HEK293 (cell line): ENCODE results near the gene ATXN10.

Experiments
- MEIS1 ChIP-seq: sonication (generic); formaldehyde crosslinking; IDR thresholded peaks from 2 replicates; pipeline ENCODE4 v1.8.1; 2022; ENCODE audit warnings: missing genetic modification reagents, mild to moderate bottlenecking, borderline replicate concordance
- OSR2 ChIP-seq: fragments of 450-650 bp; formaldehyde crosslinking; IDR thresholded peaks from 2 replicates; pipeline ENCODE4 v1.5.1; 2016; ENCODE audit warnings: missing biosample characterization, missing genetic modification characterization
- SALL2 ChIP-seq: fragments of 450-650 bp; formaldehyde crosslinking; IDR thresholded peaks from 2 replicates; pipeline ENCODE4 v1.5.0; 2017; ENCODE audit warnings: missing biosample characterization, mild to moderate bottlenecking, missing genetic modification characterization, borderline replicate concordance
- TCF7L2 ChIP-seq: IDR thresholded peaks from 2 replicates; pipeline ENCODE4 v1.6.1; 2011; ENCODE audit warnings: low read depth, mild to moderate bottlenecking, inconsistent platforms, low read length, moderate library complexity, borderline replicate concordance
- ZBTB10 ChIP-seq: fragments of 450-650 bp; formaldehyde crosslinking; IDR thresholded peaks from 2 replicates; pipeline ENCODE4 v1.5.1; 2016; ENCODE audit warnings: missing biosample characterization, missing genetic modification characterization
- ZBTB21 ChIP-seq: fragments of 450-650 bp; formaldehyde crosslinking; IDR thresholded peaks from 2 replicates; pipeline ENCODE4 v1.5.1; 2017; ENCODE audit warnings: missing biosample characterization, missing genetic modification characterization
- ZBTB26 ChIP-seq: fragments of 450-650 bp; formaldehyde crosslinking; optimal IDR thresholded peaks from 2 replicates; pipeline ENCODE3; 2016; ENCODE audit warnings: missing biosample characterization, mild to moderate bottlenecking, missing genetic modification characterization
- ZBTB7A ChIP-seq: fragments of 450-650 bp; formaldehyde crosslinking; IDR thresholded peaks from 2 replicates; pipeline ENCODE4 v1.5.1; 2016; ENCODE audit warnings: low read depth, missing biosample characterization, missing genetic modification characterization
- ZFP37 ChIP-seq: fragments of 450-650 bp; formaldehyde crosslinking; IDR thresholded peaks from 2 replicates; pipeline ENCODE4 v1.5.1; 2016; ENCODE audit warnings: missing biosample characterization, missing genetic modification characterization
- ZNF138 ChIP-seq: fragments of 450-650 bp; formaldehyde crosslinking; IDR thresholded peaks from 2 replicates; pipeline ENCODE4 v1.5.1; 2016; ENCODE audit warnings: missing biosample characterization, missing genetic modification characterization, borderline replicate concordance
- ZNF18 ChIP-seq: fragments of 450-650 bp; formaldehyde crosslinking; IDR thresholded peaks from 2 replicates; pipeline ENCODE4 v1.5.1; 2016; ENCODE audit warnings: missing biosample characterization, missing genetic modification characterization
- ZNF184 ChIP-seq: fragments of 450-650 bp; IDR thresholded peaks from 2 replicates; pipeline ENCODE4 v1.5.1; 2018; ENCODE audit warnings: missing biosample characterization, mild to moderate bottlenecking, missing genetic modification characterization
- ZNF223 ChIP-seq: fragments of 450-650 bp; formaldehyde crosslinking; IDR thresholded peaks from 2 replicates; pipeline ENCODE4 v1.5.1; 2016; ENCODE audit warnings: missing biosample characterization, missing genetic modification characterization
- ZNF24 ChIP-seq: fragments of 450-650 bp; formaldehyde crosslinking; IDR thresholded peaks from 2 replicates; pipeline ENCODE4 v1.5.1; 2016; ENCODE audit warnings: missing biosample characterization, missing genetic modification characterization
- ZNF248 ChIP-seq: fragments of 450-650 bp; formaldehyde crosslinking; IDR thresholded peaks from 2 replicates; pipeline ENCODE4 v1.5.1; 2017; ENCODE audit warnings: missing biosample characterization, missing genetic modification characterization
- ZNF292 ChIP-seq: fragments of 450-650 bp; formaldehyde crosslinking; IDR thresholded peaks from 2 replicates; pipeline ENCODE4 v1.5.1; 2016; ENCODE audit warnings: low read depth, missing biosample characterization, missing genetic modification characterization, borderline replicate concordance
- ZNF335 ChIP-seq: fragments of 450-650 bp; formaldehyde crosslinking; conservative IDR thresholded peaks from 2 replicates; pipeline ENCODE4 v1.5.1; 2016; ENCODE audit warnings: missing biosample characterization, missing genetic modification characterization
- ZNF391 ChIP-seq: fragments of 450-650 bp; formaldehyde crosslinking; IDR thresholded peaks from 2 replicates; pipeline ENCODE4 v1.5.1; 2016; ENCODE audit warnings: low read depth, missing biosample characterization, missing genetic modification characterization, borderline replicate concordance
- ZNF416 ChIP-seq: fragments of 450-650 bp; formaldehyde crosslinking; IDR thresholded peaks from 2 replicates; pipeline ENCODE4 v1.5.1; 2016; ENCODE audit warnings: missing biosample characterization, missing genetic modification characterization
- ZNF423 ChIP-seq: fragments of 450-650 bp; formaldehyde crosslinking; IDR thresholded peaks from 2 replicates; pipeline ENCODE4 v1.5.1; 2016; ENCODE audit warnings: missing biosample characterization, missing genetic modification characterization
- ZNF518A ChIP-seq: fragments of 450-650 bp; formaldehyde crosslinking; conservative IDR thresholded peaks from 2 replicates; pipeline ENCODE4 v1.5.1; 2016; ENCODE audit warnings: low read depth, missing biosample characterization, missing genetic modification characterization
- ZNF585B ChIP-seq: fragments of 450-650 bp; formaldehyde crosslinking; IDR thresholded peaks from 2 replicates; pipeline ENCODE4 v1.5.1; 2016; ENCODE audit warnings: missing biosample characterization, missing genetic modification characterization
- ZNF621 ChIP-seq: fragments of 450-650 bp; formaldehyde crosslinking; IDR thresholded peaks from 2 replicates; pipeline ENCODE4 v1.5.1; 2017; ENCODE audit warnings: missing biosample characterization, missing genetic modification characterization
- ZNF704 ChIP-seq: fragments of 450-650 bp; formaldehyde crosslinking; IDR thresholded peaks from 2 replicates; pipeline ENCODE4 v1.5.1; 2016; ENCODE audit warnings: missing biosample characterization, missing genetic modification characterization
- ZNF747 ChIP-seq: fragments of 450-650 bp; formaldehyde crosslinking; IDR thresholded peaks from 2 replicates; pipeline ENCODE4 v1.5.1; 2016; ENCODE audit warnings: missing biosample characterization, missing genetic modification characterization
- ZNF768 ChIP-seq: fragments of 450-650 bp; formaldehyde crosslinking; IDR thresholded peaks from 2 replicates; pipeline ENCODE4 v1.5.1; 2018; ENCODE audit warnings: missing biosample characterization, mild to moderate bottlenecking, missing genetic modification characterization
- ZSCAN18 ChIP-seq: fragments of 450-650 bp; formaldehyde crosslinking; IDR thresholded peaks from 2 replicates; pipeline ENCODE4 v1.5.1; 2016; ENCODE audit warnings: missing biosample characterization, missing genetic modification characterization

The ATXN10 gene

GRCh38 chr22:45671783-45672563 lies at the start of gene ATXN10 (continued):
- TF ChIP-seq ZNF704 (tag by site-specific recombination) (peak; percentile 95), ZNF223 (no peak), ZNF248 (tag by site-specific recombination) (no peak), ZBTB21 (tag by site-specific recombination) (no peak), ZNF416 (tag by site-specific recombination) (no peak), ZNF24 (tag by site-specific recombination) (0 out of 2 replicates have a peak, but pooled peaks have one; percentile 22), ZNF621 (tag by site-specific recombination) (no peak), ZSCAN18 (tag by site-specific recombination) (no peak), OSR2 (tag by site-specific recombination) (no peak), ZNF335 (peak; percentile 84; the same call in 1 of the 2 replicates), MEIS1 (CRISPR knock-in tag) (no peak), ZFP37 (tag by site-specific recombination) (no peak), ZNF585B (tag by site-specific recombination) (no peak), SALL2 (no peak), ZBTB7A (tag by site-specific recombination) (peak; percentile 21; the same call in 1 of the 2 replicates), ZNF184 (tag by site-specific recombination) (no peak), ZNF18 (tag by site-specific recombination) (no peak), ZNF423 (tag by site-specific recombination) (no peak), ZNF391 (tag by site-specific recombination) (no peak), ZNF138 (no peak), ZNF747 (tag by site-specific recombination) (no peak), TCF7L2 (no peak), ZBTB10 (tag by site-specific recombination) (no peak; the same call in 1 of the 2 replicates), ZBTB26 (peak; percentile 75), ZNF292 (tag by site-specific recombination) (no peak), ZNF518A (tag by site-specific recombination) (no peak), ZNF768 (tag by site-specific recombination) (no peak)
